Karpas-422 (cell line): Measurements from ENCODE around the gene ZNF785. TPM values are rescaled to one million over a fixed set of nuclear protein-coding genes. Genes with fewer than 3 reads are reported as not detected.

ENCODE experiments used
- DNase-seq: peaks from one replicate; pipeline ENCODE4 v3.0.0-alpha.2; 2015
- H2AFZ ChIP-seq: fragments of 200-600 bp; sonication (generic); 2 replicates; pipeline ENCODE4 v1.6.1; 2014; ENCODE audit warnings: antibody characterized with exemption, low read length, mixed read lengths
- H3K27ac ChIP-seq: fragments of 200-600 bp; sonication (generic); 2 replicates; pipeline ENCODE4 v1.5.1; 2014; ENCODE audit warnings: mild to moderate bottlenecking, low read length, moderate library complexity
- H3K27me3 ChIP-seq: fragments of 200-600 bp; sonication (generic); 2 replicates; pipeline ENCODE4 v1.6.1; 2014; ENCODE audit warnings: low read length, mixed read lengths
- H3K36me3 ChIP-seq: fragments of 200-600 bp; sonication (generic); 2 replicates; pipeline ENCODE4 v1.6.1; 2014; ENCODE audit warnings: low read length, mixed read lengths; ENCODE audit not compliant: insufficient read depth
- H3K4me1 ChIP-seq: fragments of 200-600 bp; sonication (generic); 2 replicates; pipeline ENCODE4 v1.6.1; 2014; ENCODE audit warnings: mild to moderate bottlenecking, low read length, mixed read lengths
- H3K4me2 ChIP-seq: fragments of 200-600 bp; sonication (generic); 2 replicates; pipeline ENCODE4 v1.6.1; 2014; ENCODE audit warnings: low read length, low read depth, mild to moderate bottlenecking; ENCODE audit not compliant: poor library complexity, severe bottlenecking
- H3K4me3 ChIP-seq: fragments of 200-600 bp; sonication (generic); 2 replicates; pipeline ENCODE4 v1.5.1; 2014; ENCODE audit warnings: mild to moderate bottlenecking, antibody characterized with exemption, low read length, mixed read lengths
- H3K79me2 ChIP-seq: fragments of 200-600 bp; sonication (generic); 2 replicates; pipeline ENCODE4 v1.6.1; 2014; ENCODE audit warnings: mild to moderate bottlenecking, low read length, mixed read lengths
- H3K9ac ChIP-seq: fragments of 200-600 bp; sonication (generic); 2 replicates; pipeline ENCODE4 v1.6.0; 2014; ENCODE audit warnings: low read length
- H3K9me2 ChIP-seq: fragments of 200-600 bp; sonication (generic), shearing (Covaris generic); replicated peaks from 2 replicates; pipeline ENCODE4 v1.6.0; 2014; ENCODE audit warnings: mild to moderate bottlenecking, low read length, moderate library complexity; ENCODE audit not compliant: insufficient read depth
- H3K9me3 ChIP-seq: fragments of 300-700, 200-600 bp; sonication (generic); 2 replicates; pipeline ENCODE4 v1.6.1; 2014; ENCODE audit warnings: low read length, mixed read lengths
- H4K20me1 ChIP-seq: fragments of 200-600 bp; sonication (generic); 2 replicates; pipeline ENCODE4 v1.6.1; 2014; ENCODE audit warnings: mild to moderate bottlenecking, antibody characterized with exemption, low read length, low read depth; ENCODE audit not compliant: insufficient read depth
- total RNA-seq: library from RNA; depleted of rRNA; stranded (reverse); fragments of >200 nt; shearing (Covaris generic); gene quantifications from 2 replicates; pipeline ENCODE4 v1.2.3, GENCODE V29; 2014; ENCODE audit warnings: low replicate concordance

ZNF785 gene
- total RNA-seq, 1 experiment from 2014 or later = 20.8 TPM

- H4K20me1 ChIP-seq = no peaks in the 10 kb centered on the region
- H2AFZ ChIP-seq = no peak overlapping the region
- H3K4me2 ChIP-seq = peak overlapping the region; percentile 93
- peak overlapping the region; percentile 81 for H3K9ac ChIP-seq
- H3K36me3 ChIP-seq = no peaks in the 10 kb centered on the region
- peak overlapping the region; percentile 90 for H3K4me3 ChIP-seq
- no peaks in the 10 kb centered on the region for H3K9me2 ChIP-seq
- H3K27ac ChIP-seq = peak overlapping the region; percentile 81
- H3K79me2 ChIP-seq = peaks cover 34% of the 10 kb centered on the region
- no peaks in the 10 kb centered on the region for H3K9me3 ChIP-seq
- H3K4me1 ChIP-seq = peaks cover 53% of the 10 kb centered on the region
- H3K27me3 ChIP-seq = no peaks in the 10 kb centered on the region
- DNase-seq = peak; percentile 83
Measured at GRCh38 chr16:30535777-30536190, 49.7 kb downstream of the ZNF785 start.

GRCh38 chr16:30535106-30535776 is 50.3 kb downstream of the ZNF785 start:
- Histone ChIP-seq H4K20me1 (no peaks in the 10 kb centered on the region), H3K9ac (peak overlapping the region; percentile 81), H3K9me2 (no peaks in the 10 kb centered on the region), H3K36me3 (no peaks in the 10 kb centered on the region), H3K9me3 (no peaks in the 10 kb centered on the region), H3K27me3 (no peaks in the 10 kb centered on the region), H2AFZ (peak overlapping the region; percentile 17; the same call in 1 of the 2 replicates), H3K4me3 (peak overlapping the region; percentile 90), H3K4me1 (peaks cover 52% of the 10 kb centered on the region), H3K27ac (peak overlapping the region; percentile 81), H3K4me2 (peak overlapping the region; percentile 93), H3K79me2 (peaks cover 34% of the 10 kb centered on the region)
- no peak for DNase-seq

GRCh38 chr16:30534368-30535105 is 51.0 kb downstream of the ZNF785 start, which contains the start of gene ZNF747:
Gene ZNF747, minus strand, starts transcription at chr16:30534858. Its CDS starts 179 bp downstream, at chr16:30534679.
- H3K9ac ChIP-seq = peak within 1 kb of the TSS; percentile 81
- H3K27ac ChIP-seq = peak within 1 kb of the TSS; percentile 81
- H3K9me2 ChIP-seq = no peaks in the 10 kb centered on the region
- H3K4me3 ChIP-seq = peak within 1 kb of the TSS; percentile 90
- peak; percentile 97 for DNase-seq
- H3K4me1 ChIP-seq = peaks cover 45% of the 10 kb centered on the region
- H2AFZ ChIP-seq = peak within 1 kb of the TSS; percentile 17
- H3K36me3 ChIP-seq = no peaks in the 10 kb centered on the region
- peaks cover 34% of the 10 kb centered on the region for H3K79me2 ChIP-seq
- H3K4me2 ChIP-seq = peak within 1 kb of the TSS; percentile 93
- no peaks in the 10 kb centered on the region for H4K20me1 ChIP-seq
- H3K9me3 ChIP-seq = no peaks in the 10 kb centered on the region
- H3K27me3 ChIP-seq = no peaks in the 10 kb centered on the region

- Histone ChIP-seq H3K4me3 (peak overlapping the region; percentile 90), H2AFZ (peak overlapping the region; percentile 17), H3K9me2 (no peaks in the 10 kb centered on the region), H3K4me2 (peak overlapping the region; percentile 93), H3K9me3 (no peaks in the 10 kb centered on the region), H3K9ac (peak overlapping the region; percentile 81), H4K20me1 (no peaks in the 10 kb centered on the region), H3K79me2 (peaks cover 34% of the 10 kb centered on the region), H3K4me1 (peaks cover 45% of the 10 kb centered on the region), H3K27ac (peak overlapping the region; percentile 81), H3K27me3 (no peaks in the 10 kb centered on the region), H3K36me3 (no peaks in the 10 kb centered on the region)
- peak; percentile 76 for DNase-seq
Measured at GRCh38 chr16:30533748-30534367, 51.6 kb downstream of the ZNF785 start.

- DNase-seq = no peak
- peaks cover 34% of the 10 kb centered on the region for H3K79me2 ChIP-seq
- peak overlapping the region; percentile 90; the same call in 1 of the 2 replicates for H3K4me3 ChIP-seq
Measured at GRCh38 chr16:30533146-30533522, 52.4 kb downstream of the ZNF785 start.

GRCh38 chr16:30532285-30533145 is 53.0 kb downstream of the ZNF785 start:
- H2AFZ ChIP-seq = no peak overlapping the region
- no peaks in the 10 kb centered on the region for H4K20me1 ChIP-seq
- H3K27me3 ChIP-seq = no peaks in the 10 kb centered on the region
- H3K4me1 ChIP-seq = peaks cover 47% of the 10 kb centered on the region
- no peaks in the 10 kb centered on the region for H3K9me3 ChIP-seq
- H3K4me3 ChIP-seq = no peak overlapping the region; the same call in 1 of the 2 replicates
- DNase-seq = no peak
- H3K27ac ChIP-seq = no peak overlapping the region
- no peak overlapping the region for H3K9ac ChIP-seq
- H3K9me2 ChIP-seq = no peaks in the 10 kb centered on the region
- H3K79me2 ChIP-seq = peaks cover 34% of the 10 kb centered on the region
- H3K36me3 ChIP-seq = no peaks in the 10 kb centered on the region
- H3K4me2 ChIP-seq = no peak overlapping the region

More at GRCh38 chr16:30533146-30533522, 52.4 kb downstream of the ZNF785 start:
- H4K20me1 ChIP-seq = no peaks in the 10 kb centered on the region
- no peaks in the 10 kb centered on the region for H3K36me3 ChIP-seq
- peak overlapping the region; percentile 93 for H3K4me2 ChIP-seq
- no peaks in the 10 kb centered on the region for H3K9me3 ChIP-seq
- no peak overlapping the region for H2AFZ ChIP-seq
- no peaks in the 10 kb centered on the region for H3K9me2 ChIP-seq
- peak overlapping the region; percentile 81 for H3K9ac ChIP-seq
- no peaks in the 10 kb centered on the region for H3K27me3 ChIP-seq
- H3K27ac ChIP-seq = no peak overlapping the region
- peaks cover 45% of the 10 kb centered on the region for H3K4me1 ChIP-seq
